Loucy (cell line): ENCODE results near the gene TBXT.
A peak's percentile ranks its signal among the peaks of the same experiment; 100 is the strongest.

Source experiments
- H2AFZ ChIP-seq: fragments of 200-600 bp; sonication (generic); 2 replicates; pipeline ENCODE4 v1.6.0; 2016; ENCODE audit warnings: antibody characterized with exemption, mild to moderate bottlenecking, low read length, moderate library complexity
- H3F3A ChIP-seq: fragments of 200-600 bp; 2 replicates; pipeline ENCODE4 v1.6.0; 2016; ENCODE audit warnings: antibody characterized with exemption, low read depth, mild to moderate bottlenecking
- H3K27me3 ChIP-seq: fragments of 200-600 bp; sonication (generic); 2 replicates; pipeline ENCODE4 v1.6.1; 2014; ENCODE audit warnings: low read length, mild to moderate bottlenecking; ENCODE audit not compliant: insufficient read depth, poor library complexity, severe bottlenecking
- H3K36me3 ChIP-seq: fragments of 200-600 bp; sonication (generic); 2 replicates; pipeline ENCODE4 v1.6.1; 2016; ENCODE audit warnings: low read length; ENCODE audit not compliant: insufficient read depth
- H3K4me1 ChIP-seq: fragments of 200-600 bp; sonication (generic); 2 replicates; pipeline ENCODE4 v1.5.1; 2014; ENCODE audit warnings: low read length, mild to moderate bottlenecking; ENCODE audit not compliant: insufficient read depth, poor library complexity, severe bottlenecking
- H3K4me2 ChIP-seq: fragments of 200-600 bp; sonication (generic); 2 replicates; pipeline ENCODE4 v1.6.0; 2014; ENCODE audit warnings: antibody characterized with exemption, low read length, low read depth, mild to moderate bottlenecking; ENCODE audit not compliant: poor library complexity, severe bottlenecking
- H3K4me3 ChIP-seq: fragments of 200-600 bp; sonication (generic); 2 replicates; pipeline ENCODE4 v1.5.1; 2014; ENCODE audit warnings: low read length, mild to moderate bottlenecking, mixed read lengths; ENCODE audit not compliant: poor library complexity, severe bottlenecking
- H3K79me2 ChIP-seq: fragments of 200-600 bp; sonication (generic); 2 replicates; pipeline ENCODE4 v1.6.1; 2014; ENCODE audit warnings: low read length; ENCODE audit not compliant: insufficient read depth
- H3K9ac ChIP-seq: fragments of 200-600 bp; sonication (generic); 2 replicates; pipeline ENCODE4 v1.6.0; 2014; ENCODE audit warnings: mild to moderate bottlenecking, low read depth, low read length, moderate library complexity; ENCODE audit not compliant: poor library complexity, severe bottlenecking
- H3K9me2 ChIP-seq: fragments of 200-600 bp; sonication (generic); replicated peaks from 2 replicates; pipeline ENCODE4 v1.6.1; 2016; ENCODE audit warnings: low read depth, low read length, mixed read lengths
- H3K9me3 ChIP-seq: fragments of 200-600 bp; sonication (generic); 2 replicates; pipeline ENCODE4 v1.6.1; 2014; ENCODE audit warnings: mild to moderate bottlenecking, antibody characterized with exemption, low read length, low read depth; ENCODE audit not compliant: insufficient read depth
- H4K20me1 ChIP-seq: fragments of 200-600 bp; sonication (generic); 2 replicates; pipeline ENCODE4 v1.6.0; 2014; ENCODE audit warnings: antibody characterized with exemption, low read length, mild to moderate bottlenecking; ENCODE audit not compliant: insufficient read depth, poor library complexity, severe bottlenecking
- EZH2phosphoT487 ChIP-seq: fragments of 200-600 bp; IDR thresholded peaks from 2 replicates; pipeline ENCODE4 v1.6.1; 2018; ENCODE audit warnings: antibody characterized with exemption, mild to moderate bottlenecking, moderate library complexity, borderline replicate concordance
- TF ChIP-seq, protein P1 (sequence below): fragments of 200-600 bp; sonication (generic); conservative IDR thresholded peaks from 2 replicates; pipeline ENCODE4 v1.5.1; 2014; ENCODE audit warnings: mild to moderate bottlenecking, antibody characterized with exemption, low read length

TBXT gene

DNA sequence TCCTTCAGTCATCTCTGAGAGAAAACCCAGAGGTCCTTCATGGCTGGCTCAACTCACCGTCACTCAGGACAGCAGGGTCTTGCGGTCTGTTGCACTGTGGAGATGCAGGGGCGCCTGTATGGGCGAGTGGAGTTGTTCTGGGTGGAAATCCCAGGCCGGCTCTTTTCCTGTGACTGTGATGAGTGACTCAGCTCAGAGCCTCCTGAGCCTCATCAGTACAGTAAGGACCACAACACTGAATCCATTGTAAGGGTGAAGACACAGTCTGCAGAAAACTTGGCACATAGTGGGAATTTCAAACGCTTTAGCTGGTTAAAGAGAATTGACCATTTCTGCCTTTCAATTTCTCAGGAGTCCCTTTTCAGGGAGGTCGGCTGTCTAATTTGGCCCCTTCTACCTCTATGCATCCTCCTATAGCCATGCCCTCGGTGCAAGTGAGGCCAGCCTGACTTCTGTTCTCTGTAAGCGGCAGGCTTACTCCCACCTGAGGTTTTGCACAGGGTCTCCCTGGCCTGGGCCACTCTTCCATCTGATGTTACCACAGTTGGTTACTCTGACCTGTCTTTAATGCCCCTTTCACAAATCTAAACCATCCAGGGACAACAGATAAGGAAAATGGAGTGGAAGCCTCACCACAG is 35.5 kb upstream of the TBXT start:
- no peaks in the 10 kb centered on the region for H4K20me1 ChIP-seq
- H3K9me3 ChIP-seq: no peaks in the 10 kb centered on the region
- H3F3A ChIP-seq: no peaks in the 10 kb centered on the region
- no peaks in the 10 kb centered on the region for H3K36me3 ChIP-seq
- no peak overlapping the region for H3K9ac ChIP-seq
- peaks cover 27% of the 10 kb centered on the region for H3K4me1 ChIP-seq
- no peaks in the 10 kb centered on the region for H3K27me3 ChIP-seq
- H3K4me2 ChIP-seq: no peak overlapping the region
- H3K4me3 ChIP-seq: no peak overlapping the region
- H3K9me2 ChIP-seq: no peaks in the 10 kb centered on the region
- TF ChIP-seq, protein P1, sequence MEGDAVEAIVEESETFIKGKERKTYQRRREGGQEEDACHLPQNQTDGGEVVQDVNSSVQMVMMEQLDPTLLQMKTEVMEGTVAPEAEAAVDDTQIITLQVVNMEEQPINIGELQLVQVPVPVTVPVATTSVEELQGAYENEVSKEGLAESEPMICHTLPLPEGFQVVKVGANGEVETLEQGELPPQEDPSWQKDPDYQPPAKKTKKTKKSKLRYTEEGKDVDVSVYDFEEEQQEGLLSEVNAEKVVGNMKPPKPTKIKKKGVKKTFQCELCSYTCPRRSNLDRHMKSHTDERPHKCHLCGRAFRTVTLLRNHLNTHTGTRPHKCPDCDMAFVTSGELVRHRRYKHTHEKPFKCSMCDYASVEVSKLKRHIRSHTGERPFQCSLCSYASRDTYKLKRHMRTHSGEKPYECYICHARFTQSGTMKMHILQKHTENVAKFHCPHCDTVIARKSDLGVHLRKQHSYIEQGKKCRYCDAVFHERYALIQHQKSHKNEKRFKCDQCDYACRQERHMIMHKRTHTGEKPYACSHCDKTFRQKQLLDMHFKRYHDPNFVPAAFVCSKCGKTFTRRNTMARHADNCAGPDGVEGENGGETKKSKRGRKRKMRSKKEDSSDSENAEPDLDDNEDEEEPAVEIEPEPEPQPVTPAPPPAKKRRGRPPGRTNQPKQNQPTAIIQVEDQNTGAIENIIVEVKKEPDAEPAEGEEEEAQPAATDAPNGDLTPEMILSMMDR: no peak
- no peak for TF ChIP-seq EZH2phosphoT487
- peaks cover 6% of the 10 kb centered on the region; the same call in 1 of the 2 replicates for H3K79me2 ChIP-seq
- H2AFZ ChIP-seq: no peak overlapping the region

DNA sequence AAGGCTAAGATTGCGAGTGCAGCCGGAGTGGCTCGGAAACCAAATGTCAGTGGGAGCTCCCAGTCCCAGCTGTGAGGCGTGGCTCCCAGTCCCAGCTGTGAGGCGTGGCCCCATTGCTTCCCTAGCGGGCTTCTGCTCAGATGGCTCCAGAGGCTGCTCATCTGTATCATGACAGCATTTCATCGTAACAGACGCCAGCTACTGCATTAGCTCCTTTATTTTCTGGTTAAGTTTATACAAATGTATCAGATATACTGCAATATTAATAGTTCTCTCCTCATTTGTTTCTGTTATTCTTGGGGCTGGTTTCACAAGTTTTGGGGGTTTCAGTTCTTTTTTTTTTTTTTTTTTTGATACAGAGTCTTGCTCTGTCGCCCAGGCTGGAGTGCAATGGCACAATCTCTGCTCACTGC is 34.7 kb upstream of the TBXT start:
- Histone ChIP-seq H3K36me3 (no peaks in the 10 kb centered on the region), H3K4me1 (peaks cover 24% of the 10 kb centered on the region), H3K4me2 (no peak overlapping the region), H3K79me2 (no peaks in the 10 kb centered on the region), H3K27me3 (no peaks in the 10 kb centered on the region), H2AFZ (peak overlapping the region; percentile 2; the same call in 1 of the 2 replicates), H4K20me1 (no peaks in the 10 kb centered on the region), H3K9me3 (no peaks in the 10 kb centered on the region), H3K9me2 (no peaks in the 10 kb centered on the region), H3K4me3 (no peak overlapping the region), H3K9ac (no peak overlapping the region), H3F3A (no peaks in the 10 kb centered on the region)
- TF ChIP-seq EZH2phosphoT487: no peak
- TF ChIP-seq, protein P1: no peak

- TF ChIP-seq, protein P1: no peak
- no peak for TF ChIP-seq EZH2phosphoT487
- no peaks in the 10 kb centered on the region for H3K27me3 ChIP-seq
- no peaks in the 10 kb centered on the region for H3K9me3 ChIP-seq
- H3K9me2 ChIP-seq: no peaks in the 10 kb centered on the region
- no peak overlapping the region for H3K4me2 ChIP-seq
- peak overlapping the region; percentile 2; the same call in 1 of the 2 replicates for H2AFZ ChIP-seq
- no peaks in the 10 kb centered on the region for H3K36me3 ChIP-seq
- H3K9ac ChIP-seq: no peak overlapping the region
- no peak overlapping the region for H3K4me3 ChIP-seq
- H4K20me1 ChIP-seq: no peaks in the 10 kb centered on the region
- H3F3A ChIP-seq: no peaks in the 10 kb centered on the region
- H3K4me1 ChIP-seq: peaks cover 24% of the 10 kb centered on the region
- H3K79me2 ChIP-seq: no peaks in the 10 kb centered on the region
Observed at GRCh38 chr6:166201878-166202277, 34.2 kb upstream of the TBXT start.
